Neural progenitor cell (in vitro differentiated cells): ENCODE measurements around the gene PAQR9.

Experiments
- CTCF ChIP-seq: fragments of 200-600 bp; sonication (generic); IDR thresholded peaks from 2 replicates; pipeline ENCODE4 v1.5.1; 2017; ENCODE audit warnings: antibody characterized with exemption, mild to moderate bottlenecking
- EZH2 ChIP-seq: fragments of 200-600 bp; sonication (generic); IDR thresholded peaks from 2 replicates; pipeline ENCODE4 v1.6.1; 2017; ENCODE audit warnings: antibody characterized with exemption, mild to moderate bottlenecking, moderate library complexity

- no peak for TF ChIP-seq EZH2
- TF ChIP-seq CTCF = no peak
Measured at GRCh38 chr3:142981108-142981507, 17.6 kb upstream of the PAQR9 start.
